HEK293T (cell line): Measurements from ENCODE around the gene NCL.

Source experiments
- CTCF ChIA-PET: fragments of 350-600 bp; formaldehyde crosslinking; extraction: SDS; loops from one replicate; lab custom pipeline; 2021; ENCODE audit warnings: antibody characterized with exemption, inconsistent platforms; lab: Yijun Ruan, JAX
- POLR2A ChIA-PET: fragments of 350-600 bp; formaldehyde crosslinking; extraction: SDS; loops from one replicate; lab custom pipeline; 2020; ENCODE audit warnings: antibody characterized with exemption, inconsistent platforms; lab: Yijun Ruan, JAX
- DNase-seq: peaks from one replicate; pipeline ENCODE4 v3.0.0; 2012; ENCODE audit warnings: mixed read lengths; ENCODE audit errors: extremely low spot score
- ARNT ChIP-seq: fragments of 450-650 bp; IDR thresholded peaks from 2 replicates; pipeline ENCODE4 v1.6.1; 2017; ENCODE audit warnings: mild to moderate bottlenecking
- BHLHE40 ChIP-seq: fragments of 450-650 bp; IDR thresholded peaks from 2 replicates; pipeline ENCODE4 v1.6.1; 2016; ENCODE audit warnings: mild to moderate bottlenecking, moderate library complexity, borderline replicate concordance
- CTBP1 ChIP-seq: fragments of 450-650 bp; IDR thresholded peaks from 2 replicates; pipeline ENCODE4 v1.6.1; 2016; ENCODE audit warnings: borderline replicate concordance
- ELF4 ChIP-seq: fragments of 450-650 bp; IDR thresholded peaks from 2 replicates; pipeline ENCODE4 v1.6.1; 2017; ENCODE audit warnings: antibody characterized with exemption
- FOXA1 ChIP-seq: fragments of 450-650 bp; IDR thresholded peaks from 2 replicates; pipeline ENCODE4 v1.6.1; 2016; ENCODE audit warnings: mild to moderate bottlenecking
- FOXK2 ChIP-seq: fragments of 450-650 bp; IDR thresholded peaks from 2 replicates; pipeline ENCODE4 v1.6.1; 2016; ENCODE audit warnings: mild to moderate bottlenecking
- FOXM1 ChIP-seq: fragments of 450-650 bp; IDR thresholded peaks from 2 replicates; pipeline ENCODE4 v1.6.1; 2017; ENCODE audit warnings: mild to moderate bottlenecking, borderline replicate concordance
- HDGF ChIP-seq: fragments of 450-650 bp; IDR thresholded peaks from 2 replicates; pipeline ENCODE4 v1.6.1; 2017; ENCODE audit warnings: antibody characterized with exemption, borderline replicate concordance
- L3MBTL2 ChIP-seq: fragments of 450-650 bp; conservative IDR thresholded peaks from 2 replicates; pipeline ENCODE4 v1.6.1; 2016; ENCODE audit warnings: mild to moderate bottlenecking
- LEF1 ChIP-seq: fragments of 450-650 bp; IDR thresholded peaks from 2 replicates; pipeline ENCODE4 v1.6.1; 2017; ENCODE audit warnings: mild to moderate bottlenecking, borderline replicate concordance
- NFRKB ChIP-seq: fragments of 450-650 bp; IDR thresholded peaks from 2 replicates; pipeline ENCODE4 v1.6.1; 2016; ENCODE audit warnings: mild to moderate bottlenecking, moderate library complexity
- PKNOX1 ChIP-seq: fragments of 450-650 bp; IDR thresholded peaks from 2 replicates; pipeline ENCODE4 v1.6.1; 2016
- SP1 ChIP-seq: fragments of 450-650 bp; IDR thresholded peaks from 2 replicates; pipeline ENCODE4 v1.6.1; 2017
- SUZ12 ChIP-seq: fragments of 450-650 bp; IDR thresholded peaks from 2 replicates; pipeline ENCODE4 v1.6.1; 2016; ENCODE audit warnings: mild to moderate bottlenecking
- TARDBP ChIP-seq: fragments of 450-650 bp; IDR thresholded peaks from 2 replicates; pipeline ENCODE4 v1.6.1; 2016
- ZNF384 ChIP-seq: fragments of 450-650 bp; IDR thresholded peaks from 2 replicates; pipeline ENCODE4 v1.6.1; 2016

NCL gene

GRCh38 chr2:231494669-231495068, 30.4 kb upstream of the NCL start:
- ChIA-PET CTCF (no interaction called here), POLR2A (no interaction called here)
- DNase-seq, result no peak

GRCh38 chr2:231490801-231491200, 26.5 kb upstream of the NCL start:
- DNase-seq, result no peak
- CTCF ChIA-PET, result interaction anchor here (0.6 kb wide), 1 partner anchor 8 kb away, joined by 3 read pairs; no protein-coding TSS in a partner anchor
- POLR2A ChIA-PET, result interaction anchor here (1.4 kb wide), 1 partner anchor 27 kb away, joined by 9 read pairs; the partner anchor contains the start of gene NCL
- TF ChIP-seq FOXM1, result no peak
- no peak for TF ChIP-seq LEF1
- TF ChIP-seq FOXK2, result no peak
- no peak for TF ChIP-seq NFRKB
- no peak for TF ChIP-seq ZNF384
- TF ChIP-seq SUZ12, result no peak
- no peak for TF ChIP-seq HDGF
- no peak for TF ChIP-seq CTBP1
- no peak for TF ChIP-seq SP1
- TF ChIP-seq ELF4, result no peak
- no peak for TF ChIP-seq BHLHE40
- no peak for TF ChIP-seq PKNOX1
- no peak for TF ChIP-seq L3MBTL2
- TF ChIP-seq FOXA1, result no peak
- no peak for TF ChIP-seq ARNT
- no peak for TF ChIP-seq TARDBP

More at GRCh38 chr2:231494669-231495068, 30.4 kb upstream of the NCL start:
- no peak for TF ChIP-seq ELF4
- no peak for TF ChIP-seq TARDBP
- no peak for TF ChIP-seq ZNF384
- TF ChIP-seq L3MBTL2, result no peak
- no peak for TF ChIP-seq HDGF
- no peak for TF ChIP-seq LEF1
- no peak for TF ChIP-seq NFRKB
- TF ChIP-seq ARNT, result no peak
- TF ChIP-seq SP1, result no peak
- no peak for TF ChIP-seq BHLHE40
- TF ChIP-seq FOXK2, result no peak
- TF ChIP-seq SUZ12, result no peak
- no peak for TF ChIP-seq CTBP1
- TF ChIP-seq FOXM1, result no peak
- no peak for TF ChIP-seq FOXA1
- no peak for TF ChIP-seq PKNOX1

- TF ChIP-seq NFRKB (no peak), ARNT (no peak), CTBP1 (no peak), SUZ12 (no peak), HDGF (no peak), TARDBP (no peak), FOXK2 (no peak), BHLHE40 (no peak), ELF4 (no peak), SP1 (no peak), PKNOX1 (no peak), LEF1 (no peak), ZNF384 (no peak), FOXA1 (no peak), L3MBTL2 (no peak), FOXM1 (no peak)
- DNase-seq, result no peak
- ChIA-PET POLR2A (interaction anchor here (1.4 kb wide), 1 partner anchor 26 kb away, joined by 9 read pairs; the partner anchor contains the start of gene NCL), CTCF (no interaction called here)
Measured at GRCh38 chr2:231489990-231490389, 25.7 kb upstream of the NCL start.

- POLR2A ChIA-PET, result interaction anchor here (2.0 kb wide), 1 partner anchor 24 kb away, joined by 11 read pairs; the partner anchor contains the start of gene NCL
- DNase-seq, result no peak
- TF ChIP-seq PKNOX1, result no peak
- no peak for TF ChIP-seq NFRKB
- CTCF ChIA-PET, result no interaction called here
Measured at GRCh38 chr2:231488331-231488730, 24.0 kb upstream of the NCL start.

- no peak for DNase-seq
- ChIA-PET POLR2A (interaction anchor here (2.0 kb wide), 1 partner anchor 23 kb away, joined by 11 read pairs; the partner anchor contains the start of gene NCL), CTCF (no interaction called here)
- TF ChIP-seq ELF4, result no peak
- no peak for TF ChIP-seq FOXA1
- no peak for TF ChIP-seq L3MBTL2
Measured at GRCh38 chr2:231486851-231487596, 22.7 kb upstream of the NCL start.
